ENCODE results near the gene CFHR4. TPM values are rescaled to one million over a fixed set of nuclear protein-coding genes. Genes with fewer than 3 reads are reported as not detected.
A peak's percentile ranks its signal among the peaks of the same experiment; 100 is the strongest.
"Not testable (repeated sequence)": the region's sequence is repeated elsewhere in the genome, so short reads cannot be mapped to it uniquely, and the experiment has no call there.

The CFHR4 gene
- not detected in 2 replicates for total RNA-seq (2014; rRNA removed; shearing (Covaris generic))
- not detected in 2 replicates for polyA plus RNA-seq (2014; cell fraction: nucleus; rRNA removed)

- DNase-seq (ENCODE audit: extremely low read depth, low read depth): no peak
Measured at GRCh38 chr1:196887515-196888239, at the start of gene CFHR4. Gene CFHR4 (plus strand): TSS chr1:196888052. CDS start chr1:196888151, 99 bp downstream.

- not testable (repeated sequence) for DNase-seq (ENCODE audit: extremely low read depth, low read depth)
Measured at GRCh38 chr1:196849613-196850492, 38.0 kb upstream of the CFHR4 start.

- DNase-seq (ENCODE audit: extremely low read depth, low read depth): no peak
Measured at GRCh38 chr1:196856053-196856452, 31.8 kb upstream of the CFHR4 start.

GRCh38 chr1:196857188-196857587 is 30.7 kb upstream of the CFHR4 start:
- no peak for DNase-seq (ENCODE audit: extremely low read depth, low read depth)

- no peak for DNase-seq (ENCODE audit: extremely low read depth, low read depth)
Measured at GRCh38 chr1:196858811-196859210, 29.0 kb upstream of the CFHR4 start.

GRCh38 chr1:196860323-196860884 is 27.4 kb upstream of the CFHR4 start:
- no peak for DNase-seq (ENCODE audit: extremely low read depth, low read depth)

GRCh38 chr1:196861429-196861828 is 26.4 kb upstream of the CFHR4 start:
- DNase-seq (ENCODE audit: extremely low read depth, low read depth): no peak

GRCh38 chr1:196866974-196867373 is 20.9 kb upstream of the CFHR4 start:
- DNase-seq (ENCODE audit: extremely low read depth, low read depth): no peak

GRCh38 chr1:196873385-196873784 is 14.5 kb upstream of the CFHR4 start:
- DNase-seq (ENCODE audit: extremely low read depth, low read depth): no peak

GRCh38 chr1:196875935-196876334 is 11.9 kb upstream of the CFHR4 start:
- no peak for DNase-seq (ENCODE audit: extremely low read depth, low read depth)

- DNase-seq (ENCODE audit: extremely low read depth, low read depth): peak; percentile 11
Measured at GRCh38 chr1:196877964-196878363, 9.9 kb upstream of the CFHR4 start.

- not testable (repeated sequence) for DNase-seq (ENCODE audit: extremely low read depth, low read depth)
Measured at GRCh38 chr1:196886560-196886959, 1.3 kb upstream of the CFHR4 start.

- DNase-seq (ENCODE audit: extremely low read depth, low read depth): peak; percentile 13
Measured at GRCh38 chr1:196890668-196891067, 2.8 kb downstream of the CFHR4 start.

GRCh38 chr1:196891251-196891650 is 3.4 kb downstream of the CFHR4 start:
- DNase-seq (ENCODE audit: extremely low read depth, low read depth): no peak

GRCh38 chr1:196896355-196896754 is 8.5 kb downstream of the CFHR4 start:
- no peak for DNase-seq (ENCODE audit: extremely low read depth, low read depth)

GRCh38 chr1:196897158-196897828 is 9.4 kb downstream of the CFHR4 start:
- no peak for DNase-seq (ENCODE audit: extremely low read depth, low read depth)

GRCh38 chr1:196902344-196902743 is 14.5 kb downstream of the CFHR4 start:
- no peak for DNase-seq (ENCODE audit: extremely low read depth, low read depth)

- DNase-seq (ENCODE audit: extremely low read depth, low read depth): no peak
Measured at GRCh38 chr1:196910215-196910614, 22.4 kb downstream of the CFHR4 start.

GRCh38 chr1:196912283-196912682 is 24.4 kb downstream of the CFHR4 start:
- DNase-seq (ENCODE audit: extremely low read depth, low read depth): not testable (repeated sequence)

- not testable (repeated sequence) for DNase-seq (ENCODE audit: extremely low read depth, low read depth)
Measured at GRCh38 chr1:196926839-196927238, 39.0 kb downstream of the CFHR4 start.

- DNase-seq (ENCODE audit: extremely low read depth, low read depth): not testable (repeated sequence)
Measured at GRCh38 chr1:196932853-196933252, 45.0 kb downstream of the CFHR4 start.
